H1 (cell line): ENCODE measurements around the gene PDX1. TPM values are rescaled to one million over a fixed set of nuclear protein-coding genes. Genes with fewer than 3 reads are reported as not detected.

Experiments
- CTCF ChIA-PET: fragments of 300-600 bp; sonication (Branson Sonifier 250); formaldehyde crosslinking; loops from one replicate; lab custom pipeline; 2021; ENCODE audit not compliant: partially characterized antibody; lab: Charles Lee
- POLR2A ChIA-PET: fragments of 300-600 bp; sonication (Branson Sonifier 250); formaldehyde crosslinking; loops from one replicate; lab custom pipeline; 2021; ENCODE audit warnings: inconsistent platforms; ENCODE audit not compliant: partially characterized antibody; lab: Charles Lee
- DNase-seq, 2 experiments: peaks; one replicate each; pipeline versions ENCODE4 v3.0.0 to v3.0.0-alpha.2; 2010 to 2022; ENCODE audit warnings: low spot score in 2 of 2, low read depth in 1 of 2, mixed read lengths in 1 of 2
- FAIRE-seq: peaks from 2 replicates; lab custom pipeline; 2011; peaks lifted over from hg19 to GRCh38; lab: Jason Lieb, UNC
- H2AFZ ChIP-seq: 2 replicates; pipeline ENCODE4 v1.8.1; 2012; ENCODE audit warnings: low read length, inconsistent platforms
- H2AK5ac ChIP-seq: 2 replicates; pipeline ENCODE4 v1.6.1; 2013; ENCODE audit warnings: low read depth, low read length
- H2BK120ac ChIP-seq: replicated peaks from 2 replicates; pipeline ENCODE3; 2013; ENCODE audit warnings: low read depth, low read length, inconsistent platforms
- H2BK12ac ChIP-seq: 2 replicates; pipeline ENCODE4 v1.6.1; 2013; ENCODE audit warnings: low read depth, low read length
- H2BK15ac ChIP-seq: 2 replicates; pipeline ENCODE4 v1.6.1; 2013; ENCODE audit warnings: low read length
- H2BK20ac ChIP-seq: 2 replicates; pipeline ENCODE4 v1.6.1; 2013; ENCODE audit warnings: low read length
- H2BK5ac ChIP-seq: 2 replicates; pipeline ENCODE4 v1.6.1; 2013; ENCODE audit warnings: low read depth, low read length
- H3K14ac ChIP-seq: 2 replicates; pipeline ENCODE4 v1.6.1; 2013; ENCODE audit warnings: inconsistent platforms; ENCODE audit not compliant: insufficient read length
- H3K18ac ChIP-seq: 2 replicates; pipeline ENCODE4 v1.6.1; 2013; ENCODE audit warnings: low read length; ENCODE audit errors: extremely low read depth
- H3K23ac ChIP-seq: 2 replicates; pipeline ENCODE4 v1.6.1; 2013; ENCODE audit warnings: inconsistent platforms; ENCODE audit not compliant: insufficient read length
- H3K23me2 ChIP-seq: 2 replicates; pipeline ENCODE4 v1.6.1; 2013; ENCODE audit warnings: low read depth, low read length
- H3K27ac ChIP-seq: 2 replicates; pipeline ENCODE4 v1.6.1; 2011; ENCODE audit warnings: low read depth, low read length, inconsistent platforms
- H3K27me3 ChIP-seq, 4 experiments: replicated peaks in 1 of 4; 1 replicate in 1 of 4; 2 replicates in 3 of 4; pipeline versions ENCODE4 v1.6.1 to v1.8.1; 2011 to 2013; ENCODE audit warnings: low read length in 3 of 4, mild to moderate bottlenecking in 3 of 4, inconsistent platforms in 2 of 4, mixed read lengths in 2 of 4, moderate library complexity in 1 of 4; ENCODE audit not compliant: control insufficient read depth in 3 of 4, insufficient read depth in 3 of 4; ENCODE audit errors: extremely low read depth in 1 of 4
- H3K36me3 ChIP-seq, 4 experiments: 2 replicates each; pipeline versions ENCODE4 v1.6.1 to v1.8.1; 2011 to 2013; ENCODE audit warnings: mild to moderate bottlenecking in 4 of 4, low read length in 3 of 4, moderate library complexity in 2 of 4, control low read depth in 1 of 4, inconsistent platforms in 1 of 4; ENCODE audit not compliant: insufficient read depth in 4 of 4, control insufficient read depth in 2 of 4
- H3K4ac ChIP-seq: replicated peaks from 2 replicates; pipeline ENCODE3; 2013; ENCODE audit warnings: low read length, low read depth, mixed read lengths, inconsistent platforms; ENCODE audit not compliant: insufficient read length
- H3K4me1 ChIP-seq, 4 experiments: replicated peaks in 1 of 4; 1 replicate in 1 of 4; 2 replicates in 3 of 4; pipeline versions ENCODE4 v1.6.1 to v1.8.1; 2011 to 2013; ENCODE audit warnings: low read length in 3 of 4, inconsistent platforms in 2 of 4, mixed read lengths in 1 of 4; ENCODE audit not compliant: insufficient read depth in 4 of 4, control insufficient read depth in 3 of 4
- H3K4me2 ChIP-seq, 2 experiments: 2 replicates each; pipeline versions ENCODE4 v1.6.1 to v1.8.1; 2011 to 2013; ENCODE audit warnings: low read depth in 2 of 2, low read length in 2 of 2, control low read depth in 1 of 2, inconsistent platforms in 1 of 2, mild to moderate bottlenecking in 1 of 2; ENCODE audit not compliant: insufficient read depth in 1 of 2
- H3K4me3 ChIP-seq, 4 experiments: fragments of 200-600, 300-600 bp in 1 of 4; sonication (generic), shearing (Covaris generic), sonication (Bioruptor Twin) in 1 of 4; 2 replicates each; pipeline versions ENCODE4 v1.5.1 to v1.8.1; 2011 to 2016; ENCODE audit warnings: low read length in 4 of 4, low read depth in 3 of 4, control low read depth in 2 of 4, inconsistent platforms in 2 of 4, mild to moderate bottlenecking in 2 of 4, mixed read lengths in 1 of 4, moderate library complexity in 1 of 4; ENCODE audit not compliant: insufficient read depth in 2 of 4; ENCODE audit errors: extremely low read depth in 1 of 4
- H3K56ac ChIP-seq: replicated peaks from 2 replicates; pipeline ENCODE3; 2013; ENCODE audit warnings: low read depth, mild to moderate bottlenecking, mixed read lengths, low read length, inconsistent platforms; ENCODE audit not compliant: insufficient read length
- H3K79me1 ChIP-seq: 2 replicates; pipeline ENCODE4 v1.6.1; 2013; ENCODE audit warnings: low read depth, low read length, control low read depth
- H3K79me2 ChIP-seq, 2 experiments: 2 replicates each; pipeline versions ENCODE4 v1.6.1 to v1.8.1; 2012 to 2013; ENCODE audit warnings: low read length in 2 of 2, mild to moderate bottlenecking in 2 of 2, inconsistent platforms in 1 of 2; ENCODE audit not compliant: insufficient read depth in 2 of 2, control insufficient read depth in 1 of 2
- H3K9ac ChIP-seq, 4 experiments: replicated peaks in 1 of 4; 1 replicate in 1 of 4; 2 replicates in 3 of 4; pipeline versions ENCODE4 v1.6.1 to v1.8.1; 2011 to 2013; ENCODE audit warnings: low read depth in 3 of 4, low read length in 3 of 4, control low read depth in 2 of 4, mild to moderate bottlenecking in 2 of 4, moderate library complexity in 2 of 4, inconsistent platforms in 1 of 4; ENCODE audit errors: extremely low read depth in 1 of 4
- H3K9me3 ChIP-seq, 2 experiments: 2 replicates each; pipeline versions ENCODE4 v1.6.1 to v1.8.1; 2012 to 2013; ENCODE audit warnings: mild to moderate bottlenecking in 2 of 2, moderate library complexity in 2 of 2, control low read depth in 1 of 2, inconsistent platforms in 1 of 2, low read depth in 1 of 2, low read length in 1 of 2, mixed read lengths in 1 of 2; ENCODE audit not compliant: insufficient read depth in 2 of 2
- H4K20me1 ChIP-seq, 2 experiments: replicated peaks in 1 of 2; 2 replicates each; pipeline versions ENCODE3 to v1.8.1; 2011 to 2013; ENCODE audit warnings: inconsistent platforms in 2 of 2, low read length in 2 of 2, mild to moderate bottlenecking in 1 of 2; ENCODE audit not compliant: insufficient read depth in 2 of 2, control insufficient read depth in 1 of 2
- H4K5ac ChIP-seq: 2 replicates; pipeline ENCODE4 v1.6.1; 2013; ENCODE audit warnings: low read length, low read depth, mixed read lengths, inconsistent platforms; ENCODE audit not compliant: insufficient read length
- H4K8ac ChIP-seq: 2 replicates; pipeline ENCODE4 v1.8.0; 2013; ENCODE audit warnings: mild to moderate bottlenecking, moderate library complexity, low read length, inconsistent platforms; ENCODE audit not compliant: insufficient read depth; ENCODE audit errors: extremely low read depth
- H4K91ac ChIP-seq: replicated peaks from 2 replicates; pipeline ENCODE3; 2013; ENCODE audit warnings: low read length, mixed read lengths, inconsistent platforms; ENCODE audit not compliant: insufficient read length
- BACH1 ChIP-seq: IDR thresholded peaks from 2 replicates; pipeline ENCODE4 v1.6.1; 2012; ENCODE audit warnings: low read length, improper control_type of control experiment
- CHD1 ChIP-seq: IDR thresholded peaks from 2 replicates; pipeline ENCODE4 v1.6.1; 2012; ENCODE audit warnings: low read depth, low read length, improper control_type of control experiment
- CREB1 ChIP-seq: IDR thresholded peaks from 2 replicates; pipeline ENCODE4 v1.6.1; 2012; ENCODE audit warnings: inconsistent platforms
- EP300 ChIP-seq, 2 experiments: IDR thresholded peaks; 1 replicate in 1 of 2; 2 replicates in 1 of 2; pipeline ENCODE4 v1.6.1; 2011 to 2012; ENCODE audit warnings: low read depth in 2 of 2, low read length in 2 of 2, mild to moderate bottlenecking in 2 of 2, borderline replicate concordance in 1 of 2, inconsistent platforms in 1 of 2, moderate library complexity in 1 of 2
- EZH2 ChIP-seq: fragments of 200-600 bp; sonication (generic); IDR thresholded peaks from 2 replicates; pipeline ENCODE4 v1.7.1; 2012; ENCODE audit warnings: low read depth, mild to moderate bottlenecking, moderate library complexity, low read length, inconsistent platforms; ENCODE audit not compliant: severe bottlenecking
- FOSL1 ChIP-seq: IDR thresholded peaks from 2 replicates; pipeline ENCODE4 v1.6.1; 2011; ENCODE audit warnings: mild to moderate bottlenecking, low read depth, low read length, moderate library complexity; ENCODE audit not compliant: insufficient read depth
- MAX ChIP-seq: IDR thresholded peaks from 2 replicates; pipeline ENCODE4 v1.6.1; 2012; ENCODE audit warnings: inconsistent platforms
- NANOG ChIP-seq: IDR thresholded peaks from 2 replicates; pipeline ENCODE4 v1.6.1; 2011; ENCODE audit warnings: low read length, low read depth, mild to moderate bottlenecking, inconsistent platforms; ENCODE audit not compliant: insufficient read depth, poor library complexity, severe bottlenecking
- PHF8 ChIP-seq: fragments of 200-600 bp; sonication (generic); conservative IDR thresholded peaks from 2 replicates; pipeline ENCODE4 v1.7.1; 2012; ENCODE audit warnings: low read depth, mild to moderate bottlenecking, inconsistent platforms, low read length, moderate library complexity
- RFX5 ChIP-seq: IDR thresholded peaks from 2 replicates; pipeline ENCODE4 v1.6.1; 2011; ENCODE audit warnings: low read depth, low read length, improper control_type of control experiment, borderline replicate concordance
- SP2 ChIP-seq: IDR thresholded peaks from 2 replicates; pipeline ENCODE4 v1.6.1; 2012; ENCODE audit warnings: mild to moderate bottlenecking, low read length, inconsistent platforms
- SUZ12 ChIP-seq: fragments of 200-600 bp; sonication (generic); IDR thresholded peaks from 2 replicates; pipeline ENCODE4 v1.6.1; 2012; ENCODE audit warnings: mild to moderate bottlenecking, inconsistent platforms, low read length, moderate library complexity, mixed read lengths
- ZNF274 ChIP-seq: IDR thresholded peaks from 2 replicates; pipeline ENCODE4 v1.7.0; 2012; ENCODE audit warnings: low read length, borderline replicate concordance; ENCODE audit errors: extremely low read depth
- polyA plus RNA-seq, 7 experiments: library from polyadenylated mRNA; depleted of rRNA in 3 of 7; stranded (reverse) in 5 of 7; unstranded in 2 of 7; fragments of >200 nt in 5 of 7; fragments of 200-250 nt in 2 of 7; gene quantifications; 1 replicate in 5 of 7; 2 replicates in 1 of 7; 4 replicates in 1 of 7; pipeline versions ENCODE4 v1.2.1 to v1.2.3, GENCODE V29; 2011 to 2013; ENCODE audit warnings: missing spikeins in 2 of 7, mixed read lengths in 2 of 7
- total RNA-seq: library from RNA; stranded (reverse); fragmentation: NEBNext Ultra II Directional; extraction: Animal tissue kit (Norgen Biotek cat#: 25700); gene quantifications from 2 replicates; pipeline ENCODE4 v1.2.1, GENCODE V29; 2021

PDX1 gene
- total and polyA plus RNA-seq, 2 of the 8 experiments (the other 6 are each of a cell fraction or from before 2014, with no cell fraction given): not detected

GRCh38 chr13:27896726-27897125, 23.1 kb upstream of the PDX1 start:
- Histone ChIP-seq H4K20me1 (no peaks in the 10 kb centered on the region), H2BK15ac (no peak overlapping the region), H3K18ac (no peak overlapping the region), H3K79me2 (no peaks in the 10 kb centered on the region), H2BK12ac (no peak overlapping the region), H3K9ac (no peak overlapping the region), H3K36me3 (no peaks in the 10 kb centered on the region), H3K56ac (no peak overlapping the region), H2BK120ac (no peak overlapping the region), H3K4me3 (no peak overlapping the region), H3K23me2 (no peaks in the 10 kb centered on the region), H3K27ac (no peak overlapping the region), H3K79me1 (no peaks in the 10 kb centered on the region), H2BK20ac (no peak overlapping the region), H4K8ac (no peak overlapping the region), H2AK5ac (no peak overlapping the region), H3K4me1 (no peaks in the 10 kb centered on the region), H3K14ac (no peak overlapping the region), H3K27me3 (no peaks in the 10 kb centered on the region), H4K91ac (no peak overlapping the region), H3K4ac (no peak overlapping the region), H2AFZ (no peak overlapping the region), H4K5ac (no peak overlapping the region), H3K9me3 (no peaks in the 10 kb centered on the region; a peak in 1 of 4 replicates), H3K4me2 (no peak overlapping the region), H3K23ac (no peak overlapping the region), H2BK5ac (no peak overlapping the region)
- CTCF ChIA-PET: interaction anchor here (0.5 to 3.4 kb wide), 4 partner anchors 10 to 529 kb away, joined by 3 to 10 read pairs (median 3); no protein-coding TSS in a partner anchor
- TF ChIP-seq MAX (no peak), EZH2 (no peak), RFX5 (no peak), EP300 (IDR thresholded peaks at IDR 0.05; ENCODE audit: borderline replicate concordance in 1 of 2, low read depth in 2 of 2, low read length in 2 of 2) (no peak), ZNF274 (no peak), NANOG (no peak), CHD1 (no peak), CREB1 (no peak), PHF8 (no peak), FOSL1 (no peak), SUZ12 (no peak), SP2 (no peak), BACH1 (no peak)
- DNase-seq (no peak), FAIRE-seq (no peak)
- POLR2A ChIA-PET: no interaction called here
